Gastroesophageal sphincter (tissue), 4 donors: ENCODE measurements around the gene TPD52L1. TPM values are rescaled to one million over a fixed set of nuclear protein-coding genes. Genes with fewer than 3 reads are reported as not detected.

Experiments
- ATAC-seq: fragments of 150-250 bp; one replicate; pipeline ENCODE4 v1.9.1; 2016; ENCODE audit warnings: mild to moderate bottlenecking, moderate library complexity
- H3K27ac ChIP-seq, 4 donors: fragments of 200-600 bp; sonication (generic) in 3 of 4; 1 replicate in 3 of 4; 2 replicates in 1 of 4; pipeline ENCODE4 v1.5.1; 2016 to 2019
- H3K27me3 ChIP-seq: fragments of 200-600 bp; sonication (generic); one replicate; pipeline ENCODE4 v1.5.1; 2019
- H3K36me3 ChIP-seq, 2 donors: fragments of 200-600 bp; sonication (generic); one replicate each; pipeline ENCODE4 v1.5.1; 2019; ENCODE audit warnings: control low read depth in 1 of 2
- H3K4me1 ChIP-seq, 3 donors: fragments of 200-600 bp; sonication (generic); 1 replicate in 2 of 3; 2 replicates in 1 of 3; pipeline ENCODE4 v1.5.1; 2016 to 2019; ENCODE audit warnings: control low read depth in 2 of 3
- H3K4me3 ChIP-seq, 2 donors: fragments of 200-600 bp; sonication (generic); one replicate each; pipeline ENCODE4 v1.5.1; 2019; ENCODE audit warnings: mild to moderate bottlenecking in 1 of 2, moderate library complexity in 1 of 2
- H3K9me3 ChIP-seq, 3 donors: fragments of 200-600 bp; sonication (generic); one replicate each; pipeline ENCODE4 v1.5.1; 2017 to 2019; ENCODE audit warnings: control low read depth in 2 of 3
- CTCF ChIP-seq, 4 experiments: fragments of 200-600 bp in 2 of 4; fragments of 450-650 bp in 2 of 4; sonication (generic) in 1 of 4; IDR thresholded peaks; one replicate each; pipeline ENCODE4 v1.5.1; 2017 to 2019; ENCODE audit warnings: antibody characterized with exemption in 4 of 4, mild to moderate bottlenecking in 2 of 4, moderate library complexity in 2 of 4
- EP300 ChIP-seq: sonication (generic); formaldehyde crosslinking; IDR thresholded peaks from one replicate; pipeline ENCODE4 v1.6.1; 2017; ENCODE audit warnings: antibody characterized with exemption, mild to moderate bottlenecking
- POLR2A ChIP-seq, 2 donors: fragments of 450-650 bp; IDR thresholded peaks; one replicate each; pipeline ENCODE4 v1.6.1; 2017; ENCODE audit warnings: antibody characterized with exemption in 2 of 2, mild to moderate bottlenecking in 2 of 2, moderate library complexity in 1 of 2
- POLR2AphosphoS5 ChIP-seq: sonication (generic); formaldehyde crosslinking; IDR thresholded peaks from one replicate; pipeline ENCODE4 v1.6.1; 2017; ENCODE audit warnings: antibody characterized with exemption
- WGBS, 2 donors: methylation state at CpG; one replicate each; pipeline ENCODE4 v1.1.5; 2018; ENCODE audit warnings: low coverage in 1 of 2; 5-methylcytosine and 5-hydroxymethylcytosine counted together
- total RNA-seq, 4 donors: library from RNA; depleted of rRNA; stranded (reverse); fragments of >200 nt; gene quantifications; one replicate each; pipeline ENCODE4 v1.1.0, GENCODE V29; 2016

TPD52L1 gene
- total RNA-seq, 4 donors from 2014 or later = 11.2 to 59.7 (median 20.2) TPM

- H3K36me3 ChIP-seq = no peaks in the 10 kb centered on the region
- H3K4me3 ChIP-seq = no peak overlapping the region
- no peaks in the 10 kb centered on the region for H3K9me3 ChIP-seq
- TF ChIP-seq CTCF (IDR thresholded peaks at IDR 0.05) (peak; percentile 77 to 86 (median 80)), POLR2A (IDR thresholded peaks at IDR 0.05) (no peak)
- peak; percentile 77 for ATAC-seq
- no peak overlapping the region for H3K27ac ChIP-seq
- peaks cover 0 to 4% (median 0%) of the 10 kb centered on the region in 3 donors for H3K4me1 ChIP-seq
- 40 to 44% methylated on average over 7 of the region's 7 CpGs for WGBS, 2 donors
- H3K27me3 ChIP-seq = peaks cover under 1% of the 10 kb centered on the region
These were observed 157.5 kb downstream of the TPD52L1 start for GRCh38 chr6:125310994-125311649.

- TF ChIP-seq POLR2AphosphoS5 (no peak), POLR2A (IDR thresholded peaks at IDR 0.05) (no peak), CTCF (IDR thresholded peaks at IDR 0.05) (no peak), EP300 (no peak)
- no peaks in the 10 kb centered on the region for H3K36me3 ChIP-seq
- H3K4me3 ChIP-seq = no peak overlapping the region
- no peak overlapping the region for H3K27ac ChIP-seq
- no peak for ATAC-seq
- H3K4me1 ChIP-seq = peaks cover 0 to 4% (median 0%) of the 10 kb centered on the region in 3 donors
- no peaks in the 10 kb centered on the region for H3K27me3 ChIP-seq
- WGBS, 2 donors = 72% methylated on average over 2 of the region's 2 CpGs; no CpG with 5 or more reads in 1 of the 2 donors
- H3K9me3 ChIP-seq = no peaks in the 10 kb centered on the region
These were observed 158.9 kb downstream of the TPD52L1 start for GRCh38 chr6:125312478-125312877.

- H3K4me1 ChIP-seq = peaks cover 0 to 4% (median 0%) of the 10 kb centered on the region in 3 donors
- H3K27ac ChIP-seq = no peak overlapping the region
- H3K9me3 ChIP-seq = no peaks in the 10 kb centered on the region
- no peak overlapping the region for H3K4me3 ChIP-seq
- H3K27me3 ChIP-seq = no peaks in the 10 kb centered on the region
- H3K36me3 ChIP-seq = no peaks in the 10 kb centered on the region
- WGBS, 2 donors = 76 to 91% methylated on average over 4 of the region's 4 CpGs
- ATAC-seq = no peak
- no peak for TF ChIP-seq CTCF (IDR thresholded peaks at IDR 0.05)
- TF ChIP-seq POLR2A (IDR thresholded peaks at IDR 0.05) = no peak
- TF ChIP-seq EP300 = no peak
- TF ChIP-seq POLR2AphosphoS5 = no peak
These were observed 159.4 kb downstream of the TPD52L1 start for GRCh38 chr6:125312950-125313349.

Other genes with a start within 250 kb of the TPD52L1 start
- gene RNF217, start 191.3 kb upstream of the TPD52L1 start, total RNA-seq = 10 to 100 TPM; 26.2 to 32.2 (median 28.8) TPM
- 10 to 100 TPM; 30.9 to 48.9 (median 47.9) TPM for gene HDDC2, start 148.2 kb downstream of the TPD52L1 start, total RNA-seq